Measurements from ENCODE around the gene RNASEL.

DNA sequence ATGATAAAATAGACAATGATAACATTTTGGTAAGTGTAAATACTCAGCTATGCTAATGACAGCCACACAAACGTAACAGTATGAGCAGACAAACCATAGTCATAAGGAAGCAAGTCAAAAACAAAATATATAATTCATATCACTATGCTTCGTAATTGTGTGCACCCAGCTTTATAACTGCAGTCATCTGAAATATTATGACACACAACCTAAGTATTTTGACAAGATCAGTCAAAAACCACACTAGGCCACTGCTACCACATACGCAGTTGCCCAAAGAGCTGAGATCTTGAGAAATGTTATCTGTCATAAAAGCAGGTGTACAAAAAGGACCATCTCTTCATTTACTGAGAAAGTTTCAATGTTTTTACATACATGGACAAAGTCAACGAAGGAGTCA is 26.0 kb downstream of the RNASEL start:
- TF ChIP-seq, protein P1, sequence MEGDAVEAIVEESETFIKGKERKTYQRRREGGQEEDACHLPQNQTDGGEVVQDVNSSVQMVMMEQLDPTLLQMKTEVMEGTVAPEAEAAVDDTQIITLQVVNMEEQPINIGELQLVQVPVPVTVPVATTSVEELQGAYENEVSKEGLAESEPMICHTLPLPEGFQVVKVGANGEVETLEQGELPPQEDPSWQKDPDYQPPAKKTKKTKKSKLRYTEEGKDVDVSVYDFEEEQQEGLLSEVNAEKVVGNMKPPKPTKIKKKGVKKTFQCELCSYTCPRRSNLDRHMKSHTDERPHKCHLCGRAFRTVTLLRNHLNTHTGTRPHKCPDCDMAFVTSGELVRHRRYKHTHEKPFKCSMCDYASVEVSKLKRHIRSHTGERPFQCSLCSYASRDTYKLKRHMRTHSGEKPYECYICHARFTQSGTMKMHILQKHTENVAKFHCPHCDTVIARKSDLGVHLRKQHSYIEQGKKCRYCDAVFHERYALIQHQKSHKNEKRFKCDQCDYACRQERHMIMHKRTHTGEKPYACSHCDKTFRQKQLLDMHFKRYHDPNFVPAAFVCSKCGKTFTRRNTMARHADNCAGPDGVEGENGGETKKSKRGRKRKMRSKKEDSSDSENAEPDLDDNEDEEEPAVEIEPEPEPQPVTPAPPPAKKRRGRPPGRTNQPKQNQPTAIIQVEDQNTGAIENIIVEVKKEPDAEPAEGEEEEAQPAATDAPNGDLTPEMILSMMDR (IDR thresholded peaks at IDR 0.05): no peak
- no peak for TF ChIP-seq POLR2A (IDR thresholded peaks at IDR 0.05)

Data from lower leg skin (tissue), 3 donors.